Measurements from ENCODE around the gene HMX1.

HMX1 gene

GRCh38 chr4:8817096-8817812, 54.4 kb downstream of the HMX1 start:
- DNase-seq = no peak

Measured in NCI-H146 (cell line).